Large intestine (tissue), 3 donors: ENCODE data around the gene PLXNA4. TPM values are rescaled to one million over a fixed set of nuclear protein-coding genes. Genes with fewer than 3 reads are reported as not detected.

Experiments used
- DNase-seq, 2 donors: peaks; one replicate each; pipeline versions ENCODE4 v3.0.0 to v3.0.0-alpha.2; 2013
- H3K27ac ChIP-seq: one replicate; pipeline ENCODE4 v1.5.1; 2013; ENCODE audit warnings: low read length
- H3K27me3 ChIP-seq: 2 replicates; pipeline ENCODE4 v1.6.1; 2013; ENCODE audit warnings: low read length; ENCODE audit not compliant: control insufficient read depth, insufficient read depth
- H3K36me3 ChIP-seq: 2 replicates; pipeline ENCODE4 v1.6.1; 2013; ENCODE audit warnings: low read length; ENCODE audit not compliant: control insufficient read depth, insufficient read depth
- H3K4me1 ChIP-seq: one replicate; pipeline ENCODE4 v1.6.1; 2013; ENCODE audit warnings: low read length; ENCODE audit not compliant: control insufficient read depth, insufficient read depth
- H3K4me3 ChIP-seq: one replicate; pipeline ENCODE4 v1.5.1; 2013; ENCODE audit warnings: low read length
- H3K9me3 ChIP-seq: one replicate; pipeline ENCODE4 v1.6.1; 2013; ENCODE audit warnings: mild to moderate bottlenecking, low read depth, low read length, moderate library complexity; ENCODE audit not compliant: control insufficient read depth
- WGBS: methylation state at CpG from one replicate; pipeline ENCODE4 v1.1.5; 2013; ENCODE audit warnings: low lambda C conversion rate; ENCODE audit not compliant: insufficient coverage; 5-methylcytosine and 5-hydroxymethylcytosine counted together
- polyA plus RNA-seq: library from polyadenylated mRNA; unstranded; fragments of 120-200 nt; gene quantifications from one replicate; pipeline ENCODE4 v1.2.1, GENCODE V29; 2013

Gene PLXNA4
- polyA plus RNA-seq, 1 donor, result 3.2 TPM

DNA sequence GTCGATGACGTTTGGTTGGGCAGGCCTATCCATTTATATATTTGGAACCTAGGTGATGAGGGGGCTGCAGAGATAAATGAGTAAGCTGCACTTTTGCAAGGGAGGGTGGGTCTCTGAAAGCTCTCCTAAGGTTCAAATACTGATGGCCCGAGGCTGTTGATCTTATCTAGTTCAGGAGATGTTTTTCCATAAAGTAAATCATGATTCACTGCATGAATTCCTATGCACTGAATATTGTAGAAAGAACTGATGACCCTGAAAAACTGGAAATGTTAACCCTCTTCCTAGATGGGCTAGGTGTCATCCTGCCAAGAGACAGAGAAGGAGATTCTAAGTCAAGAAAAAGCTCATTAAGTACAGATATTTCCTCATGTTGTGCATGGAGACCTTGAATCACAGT is 459.9 kb downstream of the PLXNA4 start:
- Histone ChIP-seq H3K4me1 (no peaks in the 10 kb centered on the region), H3K36me3 (no peaks in the 10 kb centered on the region), H3K27me3 (peaks cover 24% of the 10 kb centered on the region), H3K27ac (no peak overlapping the region), H3K9me3 (no peaks in the 10 kb centered on the region), H3K4me3 (no peak overlapping the region)
- no peak for DNase-seq
- WGBS, result no CpG with 5 or more reads among the region's 3 CpGs

GRCh38 chr7:132115758-132116157 is 460.5 kb downstream of the PLXNA4 start:
- no peaks in the 10 kb centered on the region for H3K36me3 ChIP-seq
- H3K9me3 ChIP-seq, result no peaks in the 10 kb centered on the region
- DNase-seq, result no peak
- H3K4me3 ChIP-seq, result no peak overlapping the region
- no peak overlapping the region for H3K27ac ChIP-seq
- peaks cover 24% of the 10 kb centered on the region for H3K27me3 ChIP-seq
- WGBS, result no CpG with 5 or more reads among the region's 2 CpGs
- no peaks in the 10 kb centered on the region for H3K4me1 ChIP-seq

DNA sequence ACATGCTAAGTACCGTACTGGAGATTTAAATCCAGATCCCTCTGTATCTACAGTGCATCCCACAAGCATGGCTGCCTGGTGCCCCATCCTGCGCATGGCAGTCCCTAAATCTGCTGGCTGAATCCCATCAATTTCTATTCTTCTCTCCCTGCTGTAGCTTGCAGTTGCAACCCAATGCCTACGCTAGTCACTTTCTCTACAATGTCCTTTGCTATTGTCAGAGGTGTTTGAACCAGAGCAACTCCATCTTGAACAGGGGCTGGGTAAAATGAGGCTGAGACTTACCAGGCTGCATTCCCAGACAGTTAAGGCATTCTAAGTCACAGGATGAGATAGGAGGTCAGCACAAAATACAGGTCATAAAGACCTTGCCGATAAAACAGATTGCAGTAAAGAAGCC is 461.2 kb downstream of the PLXNA4 start:
- Histone ChIP-seq H3K4me3 (no peak overlapping the region), H3K27me3 (peaks cover 24% of the 10 kb centered on the region), H3K9me3 (no peaks in the 10 kb centered on the region), H3K27ac (no peak overlapping the region), H3K36me3 (no peaks in the 10 kb centered on the region), H3K4me1 (no peaks in the 10 kb centered on the region)
- WGBS, result no CpG with 5 or more reads among the region's 4 CpGs
- no peak for DNase-seq

- DNase-seq, result no peak
- no peaks in the 10 kb centered on the region for H3K4me1 ChIP-seq
- H3K4me3 ChIP-seq, result no peak overlapping the region
- H3K27ac ChIP-seq, result no peak overlapping the region
- no CpG with 5 or more reads among the region's 9 CpGs for WGBS
- no peaks in the 10 kb centered on the region for H3K9me3 ChIP-seq
- no peaks in the 10 kb centered on the region for H3K36me3 ChIP-seq
- H3K27me3 ChIP-seq, result peaks cover 24% of the 10 kb centered on the region
Measured at GRCh38 chr7:132114411-132114810, 461.9 kb downstream of the PLXNA4 start.

DNA sequence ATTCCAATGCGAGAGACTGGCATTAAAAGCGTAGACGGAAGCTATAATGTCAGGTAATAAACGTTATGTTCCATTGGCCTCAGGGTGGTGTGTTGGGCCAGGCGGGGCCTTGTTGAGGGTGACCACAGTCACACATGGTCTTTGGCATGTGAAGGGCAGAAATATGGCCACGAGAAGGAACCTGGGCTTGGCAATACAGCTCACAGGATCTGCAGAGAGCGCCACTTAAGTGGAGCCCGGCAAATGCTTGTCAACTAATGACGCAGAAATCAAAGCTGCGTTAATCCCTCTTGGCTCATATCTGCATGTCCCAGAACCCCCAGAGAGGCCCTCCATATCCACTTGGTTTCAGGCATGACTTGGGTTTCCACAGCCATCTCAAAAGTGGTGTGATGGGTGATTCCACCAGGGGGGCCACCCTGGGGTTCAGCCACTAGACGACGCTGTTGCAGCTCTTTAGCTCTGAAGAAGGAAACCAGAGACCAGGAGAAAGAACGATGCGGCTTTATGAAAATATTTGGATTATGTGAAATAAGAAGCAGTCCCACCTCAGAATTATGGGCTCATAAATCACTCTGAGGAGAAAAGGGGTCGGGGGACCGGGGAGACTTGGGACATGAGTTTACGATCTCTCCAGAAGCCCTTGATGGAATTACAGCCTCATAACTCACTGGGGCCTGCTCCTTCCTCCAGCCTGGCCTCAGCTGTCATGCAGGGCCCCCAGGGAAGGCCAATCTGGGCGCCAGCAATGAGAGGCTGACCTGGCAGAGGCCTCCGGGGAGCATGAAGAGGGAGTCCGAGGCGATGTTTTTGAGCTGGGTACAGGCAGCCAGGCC is 462.5 kb downstream of the PLXNA4 start:
- Histone ChIP-seq H3K4me1 (no peaks in the 10 kb centered on the region), H3K27me3 (peaks cover 21% of the 10 kb centered on the region), H3K36me3 (no peaks in the 10 kb centered on the region), H3K9me3 (no peaks in the 10 kb centered on the region), H3K4me3 (no peak overlapping the region), H3K27ac (no peak overlapping the region)
- 55% methylated on average over 4 of the region's 21 CpGs for WGBS
- DNase-seq, result no peak

DNA sequence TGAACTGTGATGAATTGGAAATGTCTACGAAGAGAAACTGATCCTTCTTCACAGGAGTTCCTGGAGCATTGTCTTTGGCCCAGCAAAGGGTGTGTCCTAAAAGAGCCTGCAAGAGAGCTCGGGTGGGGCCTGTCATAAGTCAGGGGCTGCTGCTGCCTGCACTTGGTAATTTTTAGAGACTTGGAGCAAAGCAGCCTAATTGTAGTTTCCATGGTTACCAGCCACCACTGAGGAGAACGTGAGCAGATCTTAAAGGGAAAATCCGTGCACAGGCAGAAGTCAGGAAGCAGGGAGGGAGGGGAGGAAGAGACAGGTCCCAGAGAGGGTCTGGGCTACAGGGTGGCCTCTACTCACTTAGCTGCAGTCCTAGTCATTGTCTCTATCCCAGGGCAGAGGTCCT is 463.6 kb downstream of the PLXNA4 start:
- Histone ChIP-seq H3K4me1 (no peaks in the 10 kb centered on the region), H3K4me3 (no peak overlapping the region), H3K27ac (no peak overlapping the region), H3K9me3 (no peaks in the 10 kb centered on the region), H3K27me3 (peaks cover 13% of the 10 kb centered on the region), H3K36me3 (no peaks in the 10 kb centered on the region)
- no peak for DNase-seq
- no CpG with 5 or more reads among the region's 4 CpGs for WGBS

- Histone ChIP-seq H3K4me3 (no peak overlapping the region), H3K27me3 (peaks cover 11% of the 10 kb centered on the region), H3K27ac (no peak overlapping the region), H3K36me3 (no peaks in the 10 kb centered on the region), H3K4me1 (no peaks in the 10 kb centered on the region), H3K9me3 (no peaks in the 10 kb centered on the region)
- DNase-seq, result no peak
- no CpG with 5 or more reads among the region's 2 CpGs for WGBS
Measured at GRCh38 chr7:132112106-132112505, 464.2 kb downstream of the PLXNA4 start.

- DNase-seq, result no peak
- no peak overlapping the region for H3K4me3 ChIP-seq
- H3K4me1 ChIP-seq, result no peaks in the 10 kb centered on the region
- WGBS, result 67% methylated on average over 1 of the region's 3 CpGs
- no peak overlapping the region for H3K27ac ChIP-seq
- no peaks in the 10 kb centered on the region for H3K9me3 ChIP-seq
- H3K36me3 ChIP-seq, result no peaks in the 10 kb centered on the region
- peaks cover 11% of the 10 kb centered on the region for H3K27me3 ChIP-seq
Measured at GRCh38 chr7:132110692-132111091, 465.6 kb downstream of the PLXNA4 start.

DNA sequence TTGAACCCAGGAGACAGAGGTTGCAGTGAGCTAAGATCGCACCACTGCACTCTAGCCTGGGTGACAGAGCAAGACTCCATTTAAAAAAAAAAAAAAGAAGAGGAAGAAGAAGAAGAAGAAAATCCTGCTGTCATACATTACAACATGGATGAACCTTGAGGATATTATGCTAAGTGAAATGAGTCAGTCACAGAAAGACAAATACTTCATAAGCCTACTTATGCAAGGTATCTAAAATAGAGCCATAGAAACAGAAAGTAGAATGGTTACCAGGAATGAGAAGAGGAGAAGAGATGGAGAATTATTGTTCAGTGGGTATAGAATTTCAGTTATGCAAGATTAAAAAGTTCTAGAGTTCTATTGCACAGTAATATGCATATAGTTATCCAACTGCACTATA is 466.5 kb downstream of the PLXNA4 start:
- Histone ChIP-seq H3K9me3 (no peaks in the 10 kb centered on the region), H3K4me1 (no peaks in the 10 kb centered on the region)
- WGBS, result no CpG with 5 or more reads among the region's 1 CpG

DNA sequence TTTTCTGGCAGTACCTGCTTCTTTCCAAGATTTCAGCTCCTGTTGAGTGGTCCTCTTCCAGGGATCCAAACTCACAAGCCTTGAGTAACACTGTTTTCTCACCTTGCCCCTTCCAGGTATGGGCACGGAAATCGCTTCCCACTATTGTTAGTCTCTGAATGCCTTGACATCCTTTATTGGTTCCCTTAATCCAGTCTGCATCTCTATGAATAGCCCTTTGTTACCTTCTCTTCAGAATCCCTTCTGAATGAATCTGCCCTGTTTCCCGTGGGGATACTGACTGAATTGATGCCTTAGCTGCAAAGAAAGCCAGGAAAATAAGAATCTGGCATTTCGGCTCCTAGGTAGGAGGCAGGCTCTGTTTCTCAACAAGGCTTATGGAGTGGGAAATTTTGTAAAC is 467.7 kb downstream of the PLXNA4 start:
- no CpG with 5 or more reads among the region's 4 CpGs for WGBS
- no peak for DNase-seq
- H3K36me3 ChIP-seq, result no peaks in the 10 kb centered on the region
- peaks cover 5% of the 10 kb centered on the region for H3K4me1 ChIP-seq
- H3K27ac ChIP-seq, result no peak overlapping the region
- H3K4me3 ChIP-seq, result no peak overlapping the region
- no peaks in the 10 kb centered on the region for H3K9me3 ChIP-seq
- no peaks in the 10 kb centered on the region for H3K27me3 ChIP-seq

More for the DNA sequence above, 466.5 kb downstream of the PLXNA4 start:
- H3K27me3 ChIP-seq, result peaks cover 7% of the 10 kb centered on the region
- H3K36me3 ChIP-seq, result no peaks in the 10 kb centered on the region
- no peak overlapping the region for H3K27ac ChIP-seq
- no peak for DNase-seq
- no peak overlapping the region for H3K4me3 ChIP-seq

GRCh38 chr7:132106491-132106890 is 469.8 kb downstream of the PLXNA4 start:
- no peak for DNase-seq
- Histone ChIP-seq H3K4me3 (no peak overlapping the region), H3K9me3 (no peaks in the 10 kb centered on the region), H3K27ac (no peak overlapping the region), H3K4me1 (peaks cover 14% of the 10 kb centered on the region), H3K27me3 (no peaks in the 10 kb centered on the region), H3K36me3 (no peaks in the 10 kb centered on the region)
- WGBS, result no CpG with 5 or more reads among the region's 7 CpGs
